B cell (primary cell): ENCODE data around the gene TMEFF1. TPM values are rescaled to one million over a fixed set of nuclear protein-coding genes. Genes with fewer than 3 reads are reported as not detected.

ENCODE experiments used
- ATAC-seq: fragments of 200-7000 bp; cut with Tn5 transposase; one replicate; pipeline ENCODE4 v1.10.0; 2021; ENCODE audit warnings: low read depth, mild to moderate bottlenecking, moderate number of reproducible peaks, moderate library complexity
- CTCF ChIA-PET: fragments of 350-600 bp; sonication (Branson Sonifier 250); formaldehyde crosslinking; loops from one replicate; lab custom pipeline; 2021; ENCODE audit warnings: antibody characterized with exemption, inconsistent platforms; lab: Charles Lee
- POLR2A ChIA-PET: fragments of 350-600 bp; sonication (Branson Sonifier 250); formaldehyde crosslinking; loops from one replicate; lab custom pipeline; 2021; ENCODE audit warnings: antibody characterized with exemption; lab: Charles Lee
- DNase-seq: peaks from one replicate; pipeline ENCODE4 v3.0.0; 2013
- H2AFZ ChIP-seq: 2 replicates; pipeline ENCODE4 v1.6.1; 2012; ENCODE audit warnings: mild to moderate bottlenecking, low read depth, low read length; ENCODE audit not compliant: insufficient read depth, poor library complexity, severe bottlenecking
- H3K27ac ChIP-seq, 2 donors: 1 replicate in 1 of 2; 2 replicates in 1 of 2; pipeline ENCODE4 v1.5.1; 2012 to 2013; ENCODE audit warnings: low read length in 2 of 2, mild to moderate bottlenecking in 2 of 2, moderate library complexity in 1 of 2
- H3K27me3 ChIP-seq, 4 experiments: fragments of 200-600 bp in 1 of 4; sonication (generic) in 1 of 4; replicated peaks in 1 of 4; 1 replicate in 2 of 4; 2 replicates in 2 of 4; pipeline versions ENCODE4 v1.6.1 to v1.7.0; 2013 to 2016; ENCODE audit warnings: low read length in 3 of 4, mild to moderate bottlenecking in 2 of 4, mixed read lengths in 1 of 4, moderate library complexity in 1 of 4; ENCODE audit not compliant: insufficient read depth in 4 of 4, control insufficient read depth in 3 of 4; ENCODE audit errors: control extremely low read depth in 1 of 4
- H3K36me3 ChIP-seq, 2 experiments: replicated peaks in 1 of 2; 1 replicate in 1 of 2; 2 replicates in 1 of 2; pipeline versions ENCODE4 v1.6.1 to v1.7.1; 2013; ENCODE audit warnings: low read length in 1 of 2; ENCODE audit not compliant: insufficient read depth in 2 of 2, control insufficient read depth in 1 of 2; ENCODE audit errors: control extremely low read depth in 1 of 2, extremely low read depth in 1 of 2
- H3K4me1 ChIP-seq, 2 donors: fragments of 200-600 bp in 1 of 2; sonication (generic) in 1 of 2; 1 replicate in 1 of 2; 2 replicates in 1 of 2; pipeline versions ENCODE4 v1.5.1 to v1.6.1; 2013 to 2017; ENCODE audit warnings: low read length in 2 of 2; ENCODE audit not compliant: control insufficient read depth in 2 of 2, insufficient read depth in 2 of 2
- H3K4me2 ChIP-seq: replicated peaks from 2 replicates; pipeline ENCODE3; 2012; ENCODE audit warnings: mild to moderate bottlenecking, low read depth, low read length; ENCODE audit not compliant: poor library complexity, severe bottlenecking
- H3K4me3 ChIP-seq, 5 experiments: fragments of 200-600 bp in 1 of 5; sonication (generic) in 1 of 5; 1 replicate in 3 of 5; 2 replicates in 2 of 5; pipeline versions ENCODE4 v1.5.1 to v1.7.0; 2011 to 2016; ENCODE audit warnings: low read length in 4 of 5, mild to moderate bottlenecking in 4 of 5, low read depth in 2 of 5, control low read depth in 1 of 5, moderate library complexity in 1 of 5; ENCODE audit not compliant: insufficient read depth in 1 of 5; ENCODE audit errors: control extremely low read depth in 1 of 5, extremely low read depth in 1 of 5
- H3K79me2 ChIP-seq: fragments of 200-600 bp; sonication (generic); one replicate; pipeline ENCODE4 v1.6.0; 2016; ENCODE audit warnings: low read length; ENCODE audit not compliant: control insufficient read depth, insufficient read depth
- H3K9ac ChIP-seq: fragments of 200-600 bp; sonication (generic); 2 replicates; pipeline ENCODE4 v1.6.1; 2017; ENCODE audit warnings: mild to moderate bottlenecking, low read length, moderate library complexity
- H3K9me3 ChIP-seq, 3 donors: one replicate each; pipeline versions ENCODE4 v1.6.1 to v1.7.1; 2013; ENCODE audit warnings: low read length in 2 of 3; ENCODE audit not compliant: control insufficient read depth in 2 of 3, insufficient read depth in 1 of 3; ENCODE audit errors: control extremely low read depth in 1 of 3
- H4K20me1 ChIP-seq: 2 replicates; pipeline ENCODE4 v1.6.0; 2012; ENCODE audit warnings: mild to moderate bottlenecking, low read length; ENCODE audit not compliant: insufficient read depth, control insufficient read depth, poor library complexity, severe bottlenecking
- H3K27ac Mint-ChIP-seq: one replicate; pipeline ENCODE4 v1.8.0; 2021; ENCODE audit warnings: mixed read lengths
- H3K27me3 Mint-ChIP-seq: one replicate; pipeline ENCODE4 v1.8.0; 2021; ENCODE audit warnings: mixed read lengths
- H3K4me1 Mint-ChIP-seq: one replicate; pipeline ENCODE4 v1.8.0; 2021; ENCODE audit warnings: mixed read lengths
- H3K4me3 Mint-ChIP-seq: one replicate; pipeline ENCODE4 v1.8.0; 2021; ENCODE audit warnings: mixed read lengths
- H3K9me3 Mint-ChIP-seq: one replicate; pipeline ENCODE4 v1.8.0; 2022; ENCODE audit warnings: mixed read lengths; ENCODE audit not compliant: insufficient read depth
- CTCF ChIP-seq: fragments of 200-600 bp; IDR thresholded peaks from one replicate; pipeline ENCODE4 v1.8.0; 2022; ENCODE audit warnings: antibody characterized with exemption, mild to moderate bottlenecking
- EZH2 ChIP-seq: IDR thresholded peaks from 2 replicates; pipeline ENCODE4 v1.6.1; 2012; ENCODE audit warnings: borderline replicate concordance, low read depth, mild to moderate bottlenecking, moderate library complexity, low read length; ENCODE audit not compliant: insufficient read depth, poor library complexity, severe bottlenecking
- whole genome bisulfite sequencing: methylation state at CpG from one replicate; pipeline ENCODE4 v1.1.5; 2013; ENCODE audit warnings: missing lambda C conversion rate; ENCODE audit not compliant: insufficient coverage; 5-methylcytosine and 5-hydroxymethylcytosine counted together
- intact Hi-C: fragments of 100-400 bp; cut with micrococcal nuclease; formaldehyde crosslinking; loops from one replicate; pipeline ENCODE4 v1.10.0; 2022
- polyA plus RNA-seq: library from polyadenylated mRNA; depleted of rRNA; stranded (reverse); fragments of >200 nt; gene quantifications from 2 replicates; pipeline ENCODE4 v1.2.3, GENCODE V29; 2012
- total RNA-seq, 2 donors: library from RNA; stranded (reverse); fragments of 120-200 nt in 1 of 2; gene quantifications; 1 replicate in 1 of 2; 2 replicates in 1 of 2; pipeline versions ENCODE4 v1.2.3 to v1.2.4, GENCODE V29; 2013 to 2022

Gene TMEFF1
- total and polyA plus RNA-seq, 2 donors (not counting 1 experiment from before 2014, with no cell fraction given): not detected

DNA sequence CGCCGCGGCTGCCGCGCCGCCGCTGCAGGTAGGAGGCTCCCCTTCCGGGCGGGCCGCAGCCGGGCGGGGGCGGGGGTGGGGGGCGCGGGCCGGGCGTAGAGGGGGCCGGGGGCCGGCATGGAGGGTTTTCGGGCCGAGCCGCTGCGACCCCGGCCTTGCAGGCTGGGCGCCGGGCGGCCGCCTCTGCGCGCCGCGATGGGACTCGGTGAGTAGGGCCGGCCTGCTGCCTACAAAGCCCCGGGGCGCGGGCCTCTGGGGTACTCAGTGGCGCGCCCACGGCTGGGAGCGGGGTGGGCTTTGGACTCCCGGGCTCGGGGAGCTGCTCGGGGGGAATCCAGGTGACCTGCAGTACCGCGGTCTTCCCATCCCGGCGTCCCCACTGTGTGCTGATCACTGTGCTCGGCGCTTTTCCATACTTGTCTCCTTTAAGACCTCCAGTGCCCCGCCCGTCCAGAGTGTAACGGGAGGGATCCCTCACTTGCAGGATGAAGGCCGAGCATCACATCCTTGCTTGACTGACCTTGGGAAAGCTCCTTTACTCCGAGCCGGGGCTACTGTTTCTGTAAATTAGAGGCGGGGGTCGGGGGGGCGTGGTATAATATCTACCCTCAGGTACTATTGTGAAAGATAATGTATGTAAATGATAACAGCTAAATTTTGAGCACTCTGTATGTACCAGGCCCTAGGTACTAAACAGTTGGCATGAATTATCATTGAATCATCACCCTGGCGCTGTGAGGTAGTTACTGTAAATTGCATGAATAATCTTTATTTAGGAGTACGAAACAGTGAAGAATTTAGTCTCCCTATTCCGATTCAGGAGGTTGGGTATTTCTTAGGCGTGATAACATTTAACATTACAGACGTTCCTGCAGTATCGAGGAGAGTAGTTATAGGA, 45.3 kb upstream of the TMEFF1 start:
- no peaks in the 10 kb centered on the region for H3K27me3 ChIP-seq
- H3K27ac ChIP-seq: peak overlapping the region in 1 of 2 donors; percentile 55
- peaks cover 21% of the 10 kb centered on the region for H3K4me1 Mint-ChIP-seq
- DNase-seq (peak; percentile 51), ATAC-seq (peak; percentile 39)
- 7% methylated on average over 58 of the region's 65 CpGs for WGBS
- H3K27ac Mint-ChIP-seq: peak overlapping the region; percentile 71
- H3K9ac ChIP-seq: peak overlapping the region; percentile 76
- peaks cover 9% of the 10 kb centered on the region for H3K79me2 ChIP-seq
- intact Hi-C loops: loop anchor here (5.0 kb wide), 1 partner anchor 170 kb away; no protein-coding TSS in a partner anchor
- H3K4me2 ChIP-seq: peak overlapping the region; percentile 98
- peak overlapping the region; percentile 8 to 77 (median 70) for H3K4me3 ChIP-seq
- H3K9me3 Mint-ChIP-seq: no peaks in the 10 kb centered on the region
- no peaks in the 10 kb centered on the region for H3K27me3 Mint-ChIP-seq
- ChIA-PET POLR2A (interaction anchor here (0.6 kb wide), 1 partner anchor 31 kb away, joined by 3 read pairs; no protein-coding TSS in a partner anchor), CTCF (interaction anchor here (0.9 to 1.9 kb wide), 3 partner anchors 11 to 1430 kb away, joined by 3 to 11 read pairs (median 3); partner anchors contain the start of gene TEX10)
- peaks cover 13 to 16% of the 10 kb centered on the region in 2 donors for H3K4me1 ChIP-seq
- no peaks in the 10 kb centered on the region for H3K9me3 ChIP-seq
- H4K20me1 ChIP-seq: no peaks in the 10 kb centered on the region
- no peaks in the 10 kb centered on the region for H3K36me3 ChIP-seq
- peak overlapping the region; percentile 94 for H2AFZ ChIP-seq
- TF ChIP-seq CTCF (no peak), EZH2 (no peak)
- H3K4me3 Mint-ChIP-seq: peak overlapping the region; percentile 86
